ENCODE results near the gene SPTB.

GRCh38 chr14:64762044-64763034 is 117.4 kb downstream of the SPTB start:
- TF ChIP-seq EP300 (IDR thresholded peaks at IDR 0.05) (peak in 1 of 4 donors; percentile 64), CTCF (IDR thresholded peaks at IDR 0.05) (no peak)

Measured in sigmoid colon (tissue), 4 donors.